GM12865 (cell line): ENCODE results near the gene PTRHD1.

ENCODE experiments used
- DNase-seq: peaks from one replicate; pipeline ENCODE4 v3.0.0; 2010; ENCODE audit warnings: low read depth
- H3K4me3 ChIP-seq: 2 replicates; pipeline ENCODE4 v1.5.1; 2011; ENCODE audit warnings: mild to moderate bottlenecking, low read depth, low read length, control low read depth
- CTCF ChIP-seq: IDR thresholded peaks from 2 replicates; pipeline ENCODE4 v1.5.1; 2011; ENCODE audit warnings: low read length, control low read depth, low read depth, inconsistent platforms; ENCODE audit not compliant: insufficient read depth; ENCODE audit errors: missing control alignments

The PTRHD1 gene

DNA sequence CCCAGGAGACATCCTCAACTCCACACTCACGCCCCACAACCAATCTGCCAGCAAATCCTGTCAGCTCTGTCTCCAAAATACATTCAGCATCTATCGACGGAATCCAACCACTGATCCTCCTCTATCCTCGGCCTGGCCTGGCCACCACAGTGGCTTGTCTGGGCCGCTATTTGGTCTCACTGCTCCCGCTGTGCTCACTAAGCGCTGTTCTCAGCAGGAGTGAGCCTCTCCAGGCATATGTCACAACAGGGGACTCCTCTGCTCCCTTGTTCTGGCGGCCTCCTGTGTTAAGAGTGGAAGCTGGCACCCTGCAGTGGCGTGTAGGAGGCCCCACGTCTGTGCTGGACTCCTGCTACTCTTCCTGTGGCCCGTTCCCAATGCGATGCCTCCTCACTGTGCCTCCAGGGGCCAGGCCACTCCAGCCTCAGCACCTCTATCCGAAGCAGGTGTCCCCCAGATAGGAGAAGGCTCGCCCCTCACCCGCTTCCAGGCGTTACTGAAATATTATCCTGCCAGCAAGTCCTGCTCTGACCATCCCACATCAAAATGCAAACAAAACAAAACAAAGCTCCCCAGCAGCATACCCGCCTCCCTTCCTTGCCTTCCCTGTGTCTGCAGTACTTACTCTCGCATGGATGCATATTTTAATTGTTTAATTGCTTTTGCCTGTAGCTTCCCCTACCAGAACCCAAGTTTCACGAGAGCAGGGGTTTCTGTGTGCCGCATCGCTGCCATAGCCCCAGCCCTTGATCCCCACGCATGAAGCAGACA is 39.9 kb upstream of the PTRHD1 start:
- TF ChIP-seq CTCF, result no peak
- no peak for DNase-seq
- no peak overlapping the region for H3K4me3 ChIP-seq

GRCh38 chr2:24832521-24832920 is 39.3 kb upstream of the PTRHD1 start:
- TF ChIP-seq CTCF, result no peak
- no peak for DNase-seq
- no peak overlapping the region for H3K4me3 ChIP-seq

DNA sequence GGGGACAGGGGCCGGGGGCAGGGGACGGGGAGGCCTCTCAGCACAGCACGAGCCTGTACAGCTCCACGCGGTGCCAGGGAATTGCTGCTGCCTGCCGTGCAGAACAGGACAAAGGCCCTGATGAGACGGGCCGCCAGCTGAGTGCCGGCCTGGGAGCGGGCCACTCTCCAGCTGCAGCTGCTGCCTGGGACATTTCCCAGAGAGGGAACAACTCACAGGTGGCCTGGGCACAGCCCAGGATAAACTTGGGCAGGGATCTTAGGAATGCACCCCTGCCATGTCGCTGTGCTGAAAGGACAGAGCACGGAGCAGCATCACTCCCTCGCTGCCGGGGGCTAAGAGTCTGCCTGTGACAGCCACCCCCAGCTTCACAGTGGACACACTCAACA is 38.9 kb upstream of the PTRHD1 start:
- no peak overlapping the region for H3K4me3 ChIP-seq
- no peak for DNase-seq
- TF ChIP-seq CTCF, result no peak

- no peak overlapping the region for H3K4me3 ChIP-seq
- no peak for DNase-seq
- TF ChIP-seq CTCF, result no peak
Measured at GRCh38 chr2:24831221-24832072, 38.3 kb upstream of the PTRHD1 start.

DNA sequence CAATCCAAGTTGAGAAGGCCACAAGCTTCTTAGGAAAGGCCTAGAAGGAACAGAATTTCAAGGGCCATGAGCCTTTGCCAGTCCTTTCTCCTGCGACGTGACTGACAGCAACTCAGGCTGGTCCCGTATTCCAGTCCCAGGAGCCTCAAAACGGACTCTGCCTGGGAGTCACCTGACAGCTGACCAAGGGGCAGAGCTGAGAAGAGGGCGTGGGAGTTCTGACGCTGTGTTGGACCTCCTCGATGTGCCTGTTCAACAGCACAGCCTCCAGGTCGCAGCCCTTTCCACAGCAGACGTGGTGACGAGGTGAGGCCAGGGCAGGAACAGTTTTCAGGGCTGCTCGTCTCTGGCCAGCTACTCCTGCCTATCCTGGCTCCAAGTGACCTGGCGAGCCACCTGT is 37.6 kb upstream of the PTRHD1 start:
- no peak overlapping the region for H3K4me3 ChIP-seq
- TF ChIP-seq CTCF, result no peak
- no peak for DNase-seq

GRCh38 chr2:24830351-24830750 is 37.2 kb upstream of the PTRHD1 start:
- DNase-seq, result no peak
- TF ChIP-seq CTCF, result no peak

More at GRCh38 chr2:24830351-24830750, 37.2 kb upstream of the PTRHD1 start:
- no peak overlapping the region for H3K4me3 ChIP-seq
